OCI-LY3 (cell line): ENCODE results near the gene SESTD1.

Experiments
- EZH2phosphoT487 ChIP-seq: fragments of 200-600 bp; shearing (Covaris generic); IDR thresholded peaks from 2 replicates; pipeline ENCODE4 v1.6.1; 2018; ENCODE audit warnings: antibody characterized with exemption, mixed run types, low read depth
- TF ChIP-seq, protein P1 (sequence below): fragments of 200-600, 300-600 bp; sonication (generic); IDR thresholded peaks from 2 replicates; pipeline ENCODE4 v1.5.1; 2014; ENCODE audit warnings: antibody characterized with exemption, low read length, low read depth

DNA sequence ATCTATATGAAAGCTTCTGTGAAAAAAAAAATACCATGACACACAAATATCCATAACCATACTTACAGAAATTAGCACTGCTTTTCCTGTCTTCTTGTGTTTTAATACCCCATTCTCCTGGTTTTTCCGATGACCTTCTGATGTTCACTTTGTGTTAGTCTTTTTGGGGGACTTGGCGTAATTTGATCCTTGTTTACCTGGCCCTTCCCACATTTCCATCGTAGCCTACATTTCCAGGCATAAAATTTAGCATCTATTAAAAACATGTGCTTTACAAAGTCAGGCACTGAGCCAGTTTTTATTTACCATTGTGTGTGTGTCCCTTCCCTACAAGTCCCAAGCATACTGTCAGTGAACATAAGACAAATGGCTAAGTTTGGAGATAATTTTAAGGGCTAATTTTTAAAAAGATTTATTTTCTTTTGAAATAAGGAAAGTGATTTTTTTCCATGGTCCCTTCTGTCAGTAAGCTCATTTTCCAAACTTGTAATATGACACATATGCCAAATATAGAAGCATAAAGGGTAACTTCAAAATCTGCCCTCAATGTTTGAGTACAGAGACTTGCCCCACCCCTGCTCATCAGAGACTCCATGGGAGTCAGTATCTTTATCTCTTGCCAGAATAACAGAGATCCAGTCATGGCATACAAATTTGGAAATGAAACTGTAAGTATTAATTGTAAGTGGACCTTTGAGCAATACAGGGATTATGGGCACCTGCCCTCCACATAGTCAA, 27.3 kb downstream of the SESTD1 start:
- TF ChIP-seq, protein P1, sequence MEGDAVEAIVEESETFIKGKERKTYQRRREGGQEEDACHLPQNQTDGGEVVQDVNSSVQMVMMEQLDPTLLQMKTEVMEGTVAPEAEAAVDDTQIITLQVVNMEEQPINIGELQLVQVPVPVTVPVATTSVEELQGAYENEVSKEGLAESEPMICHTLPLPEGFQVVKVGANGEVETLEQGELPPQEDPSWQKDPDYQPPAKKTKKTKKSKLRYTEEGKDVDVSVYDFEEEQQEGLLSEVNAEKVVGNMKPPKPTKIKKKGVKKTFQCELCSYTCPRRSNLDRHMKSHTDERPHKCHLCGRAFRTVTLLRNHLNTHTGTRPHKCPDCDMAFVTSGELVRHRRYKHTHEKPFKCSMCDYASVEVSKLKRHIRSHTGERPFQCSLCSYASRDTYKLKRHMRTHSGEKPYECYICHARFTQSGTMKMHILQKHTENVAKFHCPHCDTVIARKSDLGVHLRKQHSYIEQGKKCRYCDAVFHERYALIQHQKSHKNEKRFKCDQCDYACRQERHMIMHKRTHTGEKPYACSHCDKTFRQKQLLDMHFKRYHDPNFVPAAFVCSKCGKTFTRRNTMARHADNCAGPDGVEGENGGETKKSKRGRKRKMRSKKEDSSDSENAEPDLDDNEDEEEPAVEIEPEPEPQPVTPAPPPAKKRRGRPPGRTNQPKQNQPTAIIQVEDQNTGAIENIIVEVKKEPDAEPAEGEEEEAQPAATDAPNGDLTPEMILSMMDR, result no peak
- no peak for TF ChIP-seq EZH2phosphoT487
